ENCODE measurements around the gene RRH. TPM values are rescaled to one million over a fixed set of nuclear protein-coding genes. Genes with fewer than 3 reads are reported as not detected.

RRH gene
- total and polyA plus RNA-seq, 7 donors: not detected

DNA sequence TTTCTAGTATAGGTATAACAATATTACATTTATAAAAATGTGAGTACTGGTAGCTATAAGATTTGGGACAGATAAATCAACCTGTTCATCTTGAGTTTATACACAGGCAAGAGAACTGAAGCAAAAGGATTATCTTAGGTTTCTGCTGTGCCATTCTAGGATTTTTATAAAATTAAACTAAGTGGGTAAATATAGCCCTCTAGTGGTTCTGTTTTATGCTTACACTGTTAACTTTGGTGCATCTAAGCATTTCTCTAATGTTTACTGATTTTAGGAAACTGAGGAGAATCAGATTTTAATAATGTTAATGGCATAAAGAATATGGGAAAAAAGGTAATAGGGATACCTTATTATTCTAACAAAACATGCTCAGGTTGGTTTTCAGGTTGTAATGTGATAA, 1.1 kb upstream of the RRH start:
- peaks cover 0 to 40% (median 5%) of the 10 kb centered on the region in 4 donors for H3K36me3 ChIP-seq
- TF ChIP-seq EP300 (IDR thresholded peaks at IDR 0.05): no peak
- TF ChIP-seq, protein P1, sequence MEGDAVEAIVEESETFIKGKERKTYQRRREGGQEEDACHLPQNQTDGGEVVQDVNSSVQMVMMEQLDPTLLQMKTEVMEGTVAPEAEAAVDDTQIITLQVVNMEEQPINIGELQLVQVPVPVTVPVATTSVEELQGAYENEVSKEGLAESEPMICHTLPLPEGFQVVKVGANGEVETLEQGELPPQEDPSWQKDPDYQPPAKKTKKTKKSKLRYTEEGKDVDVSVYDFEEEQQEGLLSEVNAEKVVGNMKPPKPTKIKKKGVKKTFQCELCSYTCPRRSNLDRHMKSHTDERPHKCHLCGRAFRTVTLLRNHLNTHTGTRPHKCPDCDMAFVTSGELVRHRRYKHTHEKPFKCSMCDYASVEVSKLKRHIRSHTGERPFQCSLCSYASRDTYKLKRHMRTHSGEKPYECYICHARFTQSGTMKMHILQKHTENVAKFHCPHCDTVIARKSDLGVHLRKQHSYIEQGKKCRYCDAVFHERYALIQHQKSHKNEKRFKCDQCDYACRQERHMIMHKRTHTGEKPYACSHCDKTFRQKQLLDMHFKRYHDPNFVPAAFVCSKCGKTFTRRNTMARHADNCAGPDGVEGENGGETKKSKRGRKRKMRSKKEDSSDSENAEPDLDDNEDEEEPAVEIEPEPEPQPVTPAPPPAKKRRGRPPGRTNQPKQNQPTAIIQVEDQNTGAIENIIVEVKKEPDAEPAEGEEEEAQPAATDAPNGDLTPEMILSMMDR (IDR thresholded peaks at IDR 0.05): peak in 3 of 4 experiments; percentile 9 to 48 (median 27)
- intact Hi-C loops (cut with DNase I): no loop called here
- H3K4me1 ChIP-seq: no peaks in the 10 kb centered on the region
- no peak overlapping the region for H3K27ac ChIP-seq
- H3K9me3 ChIP-seq: no peaks in the 10 kb centered on the region
- no peaks in the 10 kb centered on the region for H3K27me3 ChIP-seq
- no peak for DNase-seq
- no peak overlapping the region for H3K4me3 ChIP-seq

- no peak for DNase-seq
- H3K9me3 ChIP-seq: no peaks in the 10 kb centered on the region
- TF ChIP-seq EP300 (IDR thresholded peaks at IDR 0.05) (no peak), POLR2AphosphoS5 (IDR thresholded peaks at IDR 0.05) (no peak), POLR2A (IDR thresholded peaks at IDR 0.05) (no peak)
- TF ChIP-seq, protein P1 (IDR thresholded peaks at IDR 0.05): no peak
- WGBS, 2 donors: 96 to 97% methylated on average over 4 of the region's 4 CpGs
- no peaks in the 10 kb centered on the region for H3K36me3 ChIP-seq
- intact Hi-C loops (cut with DNase I): no loop called here
- no peak overlapping the region for H3K4me3 ChIP-seq
- no peaks in the 10 kb centered on the region for H3K4me1 ChIP-seq
- H3K27me3 ChIP-seq: no peaks in the 10 kb centered on the region
- no peak overlapping the region for H3K27ac ChIP-seq
These were observed 6.0 kb downstream of the RRH start for GRCh38 chr4:109833756-109834155.

DNA sequence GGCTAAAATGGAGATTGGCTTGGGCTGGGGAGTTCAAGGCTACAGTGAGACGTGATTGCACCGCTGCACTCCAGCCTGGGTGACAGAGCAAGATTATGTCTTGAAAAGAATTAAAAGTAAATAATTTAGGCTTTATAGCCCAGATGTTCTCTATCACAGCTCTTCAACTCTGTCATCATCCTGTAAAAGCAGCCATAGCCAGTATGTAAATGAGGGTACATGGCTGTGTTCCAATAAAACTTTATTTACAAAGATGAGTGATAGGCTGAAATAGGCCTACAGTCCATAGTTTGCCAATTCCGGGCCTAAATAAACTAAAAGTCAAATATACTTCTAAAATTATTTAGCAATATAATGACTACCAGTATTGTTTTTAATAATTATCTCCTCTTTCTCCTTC, 9.2 kb downstream of the RRH start:
- no peak for TF ChIP-seq POLR2A (IDR thresholded peaks at IDR 0.05)
- TF ChIP-seq POLR2AphosphoS5 (IDR thresholded peaks at IDR 0.05): no peak
- TF ChIP-seq, protein P1 (IDR thresholded peaks at IDR 0.05): no peak
- TF ChIP-seq EP300 (IDR thresholded peaks at IDR 0.05): no peak
- Histone ChIP-seq H3K4me3 (no peak overlapping the region), H3K27ac (no peak overlapping the region), H3K36me3 (no peaks in the 10 kb centered on the region), H3K9me3 (no peaks in the 10 kb centered on the region), H3K4me1 (no peaks in the 10 kb centered on the region), H3K27me3 (no peaks in the 10 kb centered on the region)
- no peak for DNase-seq
- 85 to 87% methylated on average over 3 of the region's 3 CpGs for WGBS, 2 donors
- intact Hi-C loops (cut with DNase I): no loop called here

DNA sequence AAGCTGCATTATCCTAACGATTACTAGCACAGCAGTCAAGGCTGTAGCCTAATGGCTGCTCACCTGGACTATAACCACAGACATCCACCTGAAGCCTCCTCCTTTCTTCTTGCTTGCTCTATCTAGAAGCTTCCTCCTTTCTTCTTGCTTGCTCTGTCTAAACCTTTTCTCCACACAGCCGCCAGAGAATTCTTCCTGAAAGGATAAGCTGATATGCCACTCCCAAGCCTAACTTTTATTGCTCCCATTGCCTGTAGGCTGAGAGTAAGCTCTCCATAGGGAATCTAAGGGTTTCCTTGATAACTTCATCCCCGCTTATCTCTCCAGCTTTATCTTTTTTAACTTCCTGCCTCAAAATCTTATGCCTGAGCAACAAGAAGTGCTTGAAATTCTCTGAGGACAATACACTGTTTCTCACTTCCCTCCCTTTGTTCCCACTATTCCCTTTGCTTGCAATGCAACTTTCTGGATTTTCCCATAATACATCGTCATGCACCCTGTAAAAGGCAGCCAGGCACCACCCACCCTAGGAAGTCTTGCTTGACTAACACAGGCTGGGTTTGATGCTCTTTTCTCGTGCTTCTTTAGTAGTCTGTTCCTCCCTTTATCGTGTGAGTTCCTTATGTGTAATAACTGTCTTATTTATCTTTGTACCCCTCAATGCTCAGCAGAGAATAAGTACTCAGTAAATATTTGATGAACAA, 18.8 kb downstream of the RRH start:
- 14 to 53% methylated on average over 6 of the region's 6 CpGs for WGBS, 2 donors
- Histone ChIP-seq H3K27ac (no peak overlapping the region), H3K36me3 (no peaks in the 10 kb centered on the region), H3K9me3 (no peaks in the 10 kb centered on the region), H3K4me1 (no peaks in the 10 kb centered on the region), H3K27me3 (no peaks in the 10 kb centered on the region), H3K4me3 (no peak overlapping the region)
- TF ChIP-seq EP300 (IDR thresholded peaks at IDR 0.05) (no peak), POLR2A (IDR thresholded peaks at IDR 0.05) (no peak), POLR2AphosphoS5 (IDR thresholded peaks at IDR 0.05) (no peak)
- TF ChIP-seq, protein P1 (IDR thresholded peaks at IDR 0.05): no peak
- DNase-seq: no peak
- intact Hi-C loops (cut with DNase I): no loop called here

- Histone ChIP-seq H3K27ac (no peak within 1 kb of the TSS), H3K36me3 (no peaks in the 10 kb centered on the region), H3K4me1 (no peaks in the 10 kb centered on the region), H3K27me3 (no peaks in the 10 kb centered on the region), H3K9me3 (no peaks in the 10 kb centered on the region), H3K4me3 (no peak within 1 kb of the TSS)
- 30 to 73% methylated on average over 5 of the region's 5 CpGs for WGBS, 2 donors
- TF ChIP-seq POLR2AphosphoS5 (IDR thresholded peaks at IDR 0.05) (no peak), POLR2A (IDR thresholded peaks at IDR 0.05) (no peak), EP300 (IDR thresholded peaks at IDR 0.05) (no peak)
- TF ChIP-seq, protein P1 (IDR thresholded peaks at IDR 0.05): no peak
- DNase-seq: no peak
- intact Hi-C loops (cut with DNase I): no loop called here
These were observed 20.2 kb downstream of the RRH start, which contains the start of gene LRIT3 for GRCh38 chr4:109847896-109848442. Gene LRIT3, plus strand, starts transcription at chr4:109848107. Its CDS starts 95 bp downstream, at chr4:109848202.
